Activated T-cell treated with anti-CD3 and anti-CD28 coated beads, Interleukin-2, amount 50 U/mL, for 72 hours (primary cell): ENCODE results near the gene MYO16. TPM values are rescaled to one million over a fixed set of nuclear protein-coding genes. Genes with fewer than 3 reads are reported as not detected.

Experiments
- ATAC-seq, 2 donors: fragments of 150-1000 bp; cut with Tn5 transposase; replicated peaks in 1 of 2; 2 replicates each; pipeline ENCODE4 v1.10.0; 2021; ENCODE audit warnings: moderate library complexity in 2 of 2, mild to moderate bottlenecking in 1 of 2
- DNase-seq, 2 donors: peaks; one replicate each; pipeline ENCODE4 v3.0.0; 2021 to 2022; ENCODE audit warnings: mixed read lengths in 1 of 2
- H3K27ac Mint-ChIP-seq: one replicate; pipeline ENCODE4 v1.8.0; 2022; ENCODE audit warnings: mild to moderate bottlenecking, moderate library complexity, mixed read lengths
- H3K27me3 Mint-ChIP-seq: one replicate; pipeline ENCODE4 v1.8.0; 2022; ENCODE audit warnings: low read depth, mixed read lengths
- H3K36me3 Mint-ChIP-seq, 2 donors: one replicate each; pipeline ENCODE4 v1.8.0; 2022; ENCODE audit warnings: mixed read lengths in 2 of 2, mild to moderate bottlenecking in 1 of 2; ENCODE audit not compliant: insufficient read depth in 2 of 2
- H3K4me1 Mint-ChIP-seq: one replicate; pipeline ENCODE4 v1.8.0; 2022; ENCODE audit warnings: low read depth, mixed read lengths
- H3K4me3 Mint-ChIP-seq, 2 donors: one replicate each; pipeline ENCODE4 v1.8.0; 2022; ENCODE audit warnings: mild to moderate bottlenecking in 2 of 2, mixed read lengths in 2 of 2, moderate library complexity in 2 of 2
- H3K9me3 Mint-ChIP-seq, 2 donors: one replicate each; pipeline ENCODE4 v1.8.0; 2022; ENCODE audit warnings: mixed read lengths in 2 of 2
- total RNA-seq, 2 donors: library from RNA; stranded (reverse); gene quantifications; one replicate each; pipeline ENCODE4 v1.2.3, GENCODE V29; 2022

Gene MYO16
- total RNA-seq, 2 donors from 2014 or later = not detected

DNA sequence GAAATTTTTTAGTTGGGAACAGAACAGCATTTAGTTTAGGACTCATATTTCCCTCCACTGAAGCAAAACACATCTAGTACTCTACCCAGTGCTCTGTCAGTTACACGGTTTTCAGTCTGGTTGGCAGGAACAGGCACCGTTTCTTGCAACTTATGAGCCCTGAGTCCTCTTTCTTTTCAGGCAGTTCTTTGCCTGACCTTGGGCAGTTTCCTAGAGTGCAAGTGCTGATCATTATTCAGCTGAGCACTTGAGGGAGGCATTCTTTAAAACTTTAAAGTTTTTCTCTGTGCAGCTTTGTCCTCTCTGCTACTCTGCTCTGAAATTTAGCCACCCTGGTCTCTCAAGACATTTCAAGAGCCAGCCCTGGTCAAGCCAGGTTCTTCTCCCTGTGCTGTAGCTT is 96.1 kb downstream of the MYO16 start:
- no peaks in the 10 kb centered on the region for H3K4me1 Mint-ChIP-seq

DNA sequence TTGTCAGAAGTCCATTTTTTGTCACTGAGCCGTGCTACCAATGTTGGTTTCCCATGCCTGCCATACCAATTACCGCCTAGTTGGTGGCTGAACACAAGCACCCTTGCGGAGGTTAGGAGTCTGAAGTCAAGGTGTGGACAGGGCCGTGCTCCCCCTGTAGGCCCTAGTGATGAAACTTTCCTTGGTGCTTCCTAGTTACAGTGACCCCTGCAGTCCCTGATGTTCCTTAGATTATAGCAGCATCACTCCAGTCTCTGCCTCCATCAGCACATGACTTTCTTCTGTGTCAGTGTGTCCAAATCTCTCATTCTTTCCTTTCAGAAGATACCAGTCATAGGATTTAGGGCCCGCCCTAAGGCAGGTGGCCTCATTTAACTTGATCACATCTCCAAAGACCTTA is 99.0 kb downstream of the MYO16 start:
- H3K4me1 Mint-ChIP-seq = no peaks in the 10 kb centered on the region
- no peaks in the 10 kb centered on the region for H3K36me3 Mint-ChIP-seq
- H3K27me3 Mint-ChIP-seq = no peaks in the 10 kb centered on the region
- H3K27ac Mint-ChIP-seq = no peak overlapping the region
- H3K9me3 Mint-ChIP-seq = no peaks in the 10 kb centered on the region
- no peak for DNase-seq
- no peak overlapping the region for H3K4me3 Mint-ChIP-seq
- no peak for ATAC-seq

More for the DNA sequence above, 96.1 kb downstream of the MYO16 start:
- H3K9me3 Mint-ChIP-seq = no peaks in the 10 kb centered on the region
- H3K4me3 Mint-ChIP-seq = no peak overlapping the region
- H3K27me3 Mint-ChIP-seq = no peaks in the 10 kb centered on the region
- ATAC-seq (no peak), DNase-seq (no peak)
- H3K27ac Mint-ChIP-seq = no peak overlapping the region
- no peaks in the 10 kb centered on the region for H3K36me3 Mint-ChIP-seq

DNA sequence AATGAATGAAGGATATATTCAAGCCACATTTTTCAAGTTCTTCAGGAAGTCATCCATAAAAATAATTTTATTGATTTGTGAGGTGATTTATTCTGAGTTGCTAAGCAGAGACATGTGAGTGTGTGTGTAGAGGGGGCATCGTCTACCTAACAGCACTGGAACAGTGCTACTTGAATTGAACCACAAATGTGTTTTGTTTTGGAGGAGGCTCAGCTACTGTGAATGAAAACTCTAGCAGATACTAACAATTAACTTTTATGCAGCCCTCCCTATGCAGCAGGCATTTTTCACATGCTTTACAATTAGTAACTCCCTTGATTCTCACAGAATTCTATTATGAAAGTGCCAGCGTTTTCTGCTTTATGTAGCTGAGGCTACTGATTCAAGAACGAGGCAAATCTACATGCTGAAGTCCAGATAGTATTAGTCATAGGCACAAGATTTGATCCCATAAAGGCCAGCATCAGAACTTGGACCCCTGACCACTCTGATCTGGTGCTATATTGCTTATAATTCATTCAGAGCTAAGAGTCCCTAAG is 103.7 kb downstream of the MYO16 start:
- no peaks in the 10 kb centered on the region for H3K27me3 Mint-ChIP-seq
- no peaks in the 10 kb centered on the region for H3K4me1 Mint-ChIP-seq
- no peak for ATAC-seq
- H3K4me3 Mint-ChIP-seq = no peak overlapping the region
- H3K36me3 Mint-ChIP-seq = no peaks in the 10 kb centered on the region
- DNase-seq = no peak
- peaks cover under 1 to 1% of the 10 kb centered on the region in 2 donors for H3K9me3 Mint-ChIP-seq
- H3K27ac Mint-ChIP-seq = no peak overlapping the region

DNA sequence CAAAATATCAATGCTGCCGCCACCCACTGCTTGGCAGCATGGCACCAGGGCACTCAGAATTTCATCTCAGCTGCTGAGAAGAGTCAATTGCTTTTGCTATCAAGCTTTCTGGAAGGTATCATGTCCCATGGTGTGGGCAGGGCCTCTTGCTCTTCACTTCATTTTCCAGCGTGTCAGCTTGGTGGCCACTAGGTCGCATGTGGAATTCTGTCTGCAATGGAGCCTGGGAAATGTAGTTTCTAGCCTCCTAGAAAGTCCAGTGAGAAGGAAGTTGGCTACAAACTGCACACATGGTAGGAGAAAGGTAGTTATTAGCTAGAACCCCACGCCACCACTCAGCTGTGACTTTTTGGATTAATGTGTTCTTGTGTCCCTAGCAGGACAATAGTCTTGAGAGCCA is 105.3 kb downstream of the MYO16 start:
- Mint-ChIP-seq H3K27ac (no peak overlapping the region), H3K4me1 (no peaks in the 10 kb centered on the region), H3K9me3 (peaks cover 4 to 5% of the 10 kb centered on the region in 2 donors), H3K4me3 (no peak overlapping the region), H3K36me3 (peaks cover 0 to under 1% of the 10 kb centered on the region in 2 donors), H3K27me3 (no peaks in the 10 kb centered on the region)
- ATAC-seq (no peak), DNase-seq (no peak)

DNA sequence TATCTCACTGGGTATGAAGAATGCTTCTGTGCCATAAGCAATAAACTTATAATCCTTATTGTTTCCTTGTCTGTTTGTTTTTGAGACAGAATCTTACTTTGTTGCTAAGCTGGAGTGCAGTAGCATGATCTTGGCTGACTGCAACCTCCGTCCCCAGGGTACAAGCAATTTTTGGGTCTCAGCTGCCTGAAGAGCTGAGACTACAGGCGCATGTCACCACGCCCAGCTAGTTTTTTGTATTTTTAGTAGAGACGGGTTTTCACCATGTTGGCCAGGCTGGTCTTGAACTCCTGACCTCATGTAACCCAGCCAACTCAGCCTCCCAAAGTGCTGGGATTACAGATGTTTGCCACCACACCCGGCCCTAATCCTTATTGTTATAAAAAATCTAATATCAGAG is 112.5 kb downstream of the MYO16 start:
- H3K27me3 Mint-ChIP-seq = no peaks in the 10 kb centered on the region
- H3K36me3 Mint-ChIP-seq = peaks cover 0 to 1% of the 10 kb centered on the region in 2 donors
- H3K4me1 Mint-ChIP-seq = no peaks in the 10 kb centered on the region
- H3K4me3 Mint-ChIP-seq = no peak overlapping the region
- no peak overlapping the region for H3K27ac Mint-ChIP-seq
- peaks cover 5 to 8% of the 10 kb centered on the region in 2 donors for H3K9me3 Mint-ChIP-seq
- ATAC-seq (no peak), DNase-seq (no peak)

DNA sequence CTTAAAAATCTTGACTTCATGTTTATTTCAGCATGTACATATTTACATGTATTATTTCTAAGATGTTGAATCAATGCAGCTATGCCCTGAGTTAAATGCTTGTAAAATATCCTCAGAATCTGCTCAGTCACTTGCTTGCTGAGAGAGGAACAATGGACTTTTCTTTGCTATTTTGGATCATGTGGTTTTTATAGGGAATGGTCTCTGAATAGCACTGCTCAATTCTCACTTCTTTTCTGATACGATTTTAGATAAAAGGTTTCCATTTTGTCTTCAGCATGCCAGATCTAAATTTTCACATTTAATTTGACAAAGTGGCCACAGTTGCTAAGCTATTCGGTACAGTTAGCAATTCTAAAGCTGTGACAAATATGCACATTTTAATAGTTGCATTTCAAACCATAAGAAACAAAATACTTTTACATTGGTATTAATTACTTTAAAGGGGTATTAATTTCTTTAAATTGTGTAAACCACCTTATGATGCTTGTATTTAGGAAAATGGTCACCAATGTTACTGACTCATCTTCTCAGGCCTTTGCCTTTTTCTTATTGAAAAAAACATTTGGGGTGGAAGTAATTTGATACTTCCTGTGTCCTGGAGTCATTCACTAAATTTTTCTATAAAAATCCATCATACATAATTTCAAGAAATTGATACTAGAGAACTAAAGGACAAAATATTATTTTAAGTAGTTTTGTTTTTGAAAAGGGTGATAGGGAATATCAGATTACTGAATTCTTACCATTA is 113.5 kb downstream of the MYO16 start:
- no peak overlapping the region for H3K27ac Mint-ChIP-seq

DNA sequence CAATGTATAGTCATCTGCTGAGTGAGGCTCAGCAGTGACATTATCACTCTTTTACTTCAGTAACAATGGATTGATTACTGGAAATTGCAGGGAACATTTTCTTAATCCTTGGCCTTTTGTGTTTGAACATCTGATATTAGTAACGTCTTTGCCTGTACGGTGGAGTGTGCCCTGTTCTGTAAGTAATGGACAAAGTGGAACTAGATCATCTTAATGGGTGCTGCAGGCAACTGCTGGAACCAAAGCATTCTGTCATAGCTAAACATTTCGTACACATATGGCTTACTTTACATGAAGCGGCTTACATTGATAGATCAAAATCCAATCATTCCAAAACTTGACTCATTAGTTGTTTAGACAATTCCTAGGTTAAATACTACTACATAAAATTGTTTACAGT is 114.1 kb downstream of the MYO16 start:
- Mint-ChIP-seq H3K4me3 (no peak overlapping the region), H3K27me3 (no peaks in the 10 kb centered on the region), H3K36me3 (peaks cover 0 to 1% of the 10 kb centered on the region in 2 donors), H3K27ac (no peak overlapping the region), H3K4me1 (no peaks in the 10 kb centered on the region), H3K9me3 (peaks cover 5% of the 10 kb centered on the region in 2 donors)
- DNase-seq (no peak), ATAC-seq (no peak)

More for the DNA sequence above, 113.5 kb downstream of the MYO16 start:
- ATAC-seq (no peak), DNase-seq (no peak)
- H3K4me3 Mint-ChIP-seq = no peak overlapping the region
- H3K36me3 Mint-ChIP-seq = peaks cover 0 to 1% of the 10 kb centered on the region in 2 donors
- no peaks in the 10 kb centered on the region for H3K4me1 Mint-ChIP-seq
- peaks cover 5 to 8% of the 10 kb centered on the region in 2 donors for H3K9me3 Mint-ChIP-seq
- no peaks in the 10 kb centered on the region for H3K27me3 Mint-ChIP-seq

DNA sequence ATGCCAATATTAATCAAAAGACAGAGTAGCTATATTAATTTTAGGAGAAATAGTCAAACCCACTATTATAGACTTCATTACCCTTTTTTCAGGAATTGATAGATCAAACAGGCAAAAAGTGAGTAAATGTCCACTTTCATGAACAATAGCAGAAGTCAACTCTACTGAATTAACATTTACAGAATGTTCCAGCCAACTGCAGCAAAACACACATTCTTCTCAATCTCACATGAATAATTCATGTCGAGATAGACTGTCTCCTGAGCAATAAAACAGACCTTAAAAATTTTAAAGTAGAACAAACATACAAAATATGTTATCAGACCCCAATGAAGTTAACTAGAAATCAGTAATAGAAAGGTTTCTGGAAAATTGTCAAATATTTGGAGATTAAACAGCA is 118.4 kb downstream of the MYO16 start:
- DNase-seq = no peak
- H3K27me3 Mint-ChIP-seq = no peaks in the 10 kb centered on the region
- no peaks in the 10 kb centered on the region for H3K4me1 Mint-ChIP-seq
- H3K4me3 Mint-ChIP-seq = no peak overlapping the region
- no peak for ATAC-seq
- H3K27ac Mint-ChIP-seq = no peak overlapping the region
- no peaks in the 10 kb centered on the region for H3K36me3 Mint-ChIP-seq
- H3K9me3 Mint-ChIP-seq = peaks cover 0 to 2% of the 10 kb centered on the region in 2 donors

DNA sequence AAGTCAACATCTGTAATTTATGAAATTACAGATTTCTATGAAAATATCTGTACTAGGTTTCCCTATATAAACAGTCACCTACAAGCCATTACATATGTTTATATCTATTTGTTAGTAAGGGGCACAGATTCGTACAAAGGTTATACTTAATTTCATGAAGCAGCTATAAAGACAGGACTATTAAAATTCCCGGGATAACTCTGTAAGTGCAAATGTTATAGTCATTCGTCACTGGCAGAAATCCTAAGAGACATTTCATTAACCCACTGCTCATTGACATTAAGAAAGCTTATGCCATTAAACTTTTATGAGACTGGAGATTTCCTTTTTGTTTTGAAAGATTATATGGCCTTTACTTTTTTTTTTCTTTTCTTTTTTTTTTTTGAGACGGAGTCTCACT is 122.9 kb downstream of the MYO16 start:
- H3K36me3 Mint-ChIP-seq = no peaks in the 10 kb centered on the region
- no peak overlapping the region for H3K27ac Mint-ChIP-seq
- DNase-seq (no peak), ATAC-seq (no peak)
- no peak overlapping the region for H3K4me3 Mint-ChIP-seq
- no peaks in the 10 kb centered on the region for H3K27me3 Mint-ChIP-seq
- no peaks in the 10 kb centered on the region for H3K4me1 Mint-ChIP-seq
- H3K9me3 Mint-ChIP-seq = no peaks in the 10 kb centered on the region

DNA sequence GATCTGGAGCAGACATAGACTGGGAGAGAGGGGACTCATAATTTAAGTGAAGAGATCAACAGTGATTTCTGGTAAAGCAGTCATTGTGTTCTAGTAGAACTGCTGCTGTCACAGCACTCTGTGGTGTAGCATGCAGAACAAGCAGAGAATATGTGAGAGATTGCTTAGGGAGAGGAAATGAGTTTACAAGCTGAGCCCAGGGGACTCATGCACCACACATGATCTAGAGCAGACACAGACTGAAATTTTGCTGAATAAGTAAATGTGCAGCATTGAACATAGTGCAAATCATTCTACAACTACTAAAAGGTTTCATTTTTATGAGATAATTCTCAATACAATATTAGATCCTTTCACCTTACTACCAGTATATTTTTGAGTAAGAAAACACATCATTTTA is 125.7 kb downstream of the MYO16 start:
- ATAC-seq = peak in 1 of 2 donors; percentile 25
- no peaks in the 10 kb centered on the region for H3K9me3 Mint-ChIP-seq
- no peaks in the 10 kb centered on the region for H3K4me1 Mint-ChIP-seq
- H3K36me3 Mint-ChIP-seq = no peaks in the 10 kb centered on the region
- DNase-seq = no peak
- no peaks in the 10 kb centered on the region for H3K27me3 Mint-ChIP-seq
- no peak overlapping the region for H3K4me3 Mint-ChIP-seq
- no peak overlapping the region for H3K27ac Mint-ChIP-seq

DNA sequence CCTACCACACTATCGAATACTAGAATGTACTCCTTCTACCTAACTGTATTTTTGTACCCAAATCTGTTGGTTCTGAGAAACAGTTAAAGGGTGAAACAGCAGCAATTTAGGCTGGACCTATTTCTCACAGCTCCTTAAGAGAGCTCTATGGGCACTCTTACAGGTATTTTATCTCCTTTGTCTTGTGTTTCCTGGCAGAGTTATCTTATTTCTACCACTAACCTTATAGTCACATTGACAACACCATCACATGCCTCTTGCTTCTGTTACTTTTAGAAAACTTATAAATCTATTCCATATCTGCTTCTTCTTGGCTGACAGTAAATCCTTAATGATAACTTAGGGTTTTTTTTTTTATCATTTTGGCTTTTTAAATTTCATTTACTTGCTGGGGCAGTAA is 130.7 kb downstream of the MYO16 start:
- no peaks in the 10 kb centered on the region for H3K27me3 Mint-ChIP-seq
- DNase-seq = no peak
- no peak overlapping the region for H3K27ac Mint-ChIP-seq
- ATAC-seq = no peak
- no peak overlapping the region for H3K4me3 Mint-ChIP-seq
- no peaks in the 10 kb centered on the region for H3K36me3 Mint-ChIP-seq
- peaks cover 0 to 2% of the 10 kb centered on the region in 2 donors for H3K9me3 Mint-ChIP-seq
- no peaks in the 10 kb centered on the region for H3K4me1 Mint-ChIP-seq

DNA sequence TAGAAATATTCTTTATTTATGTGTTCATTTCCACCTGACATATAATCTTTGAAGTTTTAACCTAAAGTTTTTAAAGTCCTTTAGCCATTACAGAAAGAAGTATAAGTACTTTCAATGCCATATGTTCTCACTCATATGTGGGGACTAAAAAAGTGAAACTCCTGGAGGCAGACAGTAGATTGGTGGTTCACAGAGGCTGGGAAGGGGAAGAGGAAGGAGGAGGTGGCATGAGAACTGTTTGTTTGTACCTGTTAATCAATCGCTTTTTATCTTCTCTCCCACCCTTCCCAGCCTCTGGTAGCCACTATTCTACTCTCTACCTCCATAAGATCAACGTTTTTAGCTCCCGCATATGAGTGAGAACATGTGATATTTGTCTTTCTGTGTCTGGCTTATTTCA is 131.1 kb downstream of the MYO16 start:
- Mint-ChIP-seq H3K27ac (no peak overlapping the region), H3K36me3 (no peaks in the 10 kb centered on the region), H3K27me3 (no peaks in the 10 kb centered on the region), H3K4me1 (no peaks in the 10 kb centered on the region), H3K9me3 (peaks cover 0 to 2% of the 10 kb centered on the region in 2 donors), H3K4me3 (no peak overlapping the region)
- no peak for ATAC-seq
- no peak for DNase-seq

DNA sequence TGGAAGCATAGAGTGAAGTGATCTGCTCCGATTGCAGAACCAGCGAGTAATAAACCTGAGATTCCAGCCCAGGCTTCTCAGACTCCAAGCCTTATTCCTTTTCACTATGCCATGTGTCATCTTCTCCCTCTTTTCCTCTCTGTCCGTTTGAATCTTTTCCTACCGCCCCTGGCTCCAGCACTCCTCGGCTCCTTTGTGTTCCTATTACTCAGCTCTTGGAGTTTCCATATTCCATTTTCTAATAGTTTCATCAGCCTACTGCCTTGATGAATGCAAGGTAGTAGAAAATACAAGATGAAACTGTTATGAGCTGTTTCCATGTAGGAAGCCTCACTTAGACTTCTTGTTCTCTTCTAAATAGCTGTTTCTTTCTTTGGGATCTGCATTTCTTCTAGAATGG is 138.6 kb downstream of the MYO16 start:
- H3K4me1 Mint-ChIP-seq = no peaks in the 10 kb centered on the region
- no peak for ATAC-seq
- no peaks in the 10 kb centered on the region for H3K36me3 Mint-ChIP-seq
- DNase-seq = no peak
- no peaks in the 10 kb centered on the region for H3K27me3 Mint-ChIP-seq
- no peak overlapping the region for H3K4me3 Mint-ChIP-seq
- no peak overlapping the region for H3K27ac Mint-ChIP-seq
- H3K9me3 Mint-ChIP-seq = peaks cover 0 to 2% of the 10 kb centered on the region in 2 donors
